DMS53 (cell line): ENCODE data around the gene GPR52.
"Not testable (repeated sequence)": the region's sequence is repeated elsewhere in the genome, so short reads cannot be mapped to it uniquely, and the experiment has no call there.

Source experiments
- DNase-seq: peaks from one replicate; lab custom pipeline; 2025; lab: John Stamatoyannopoulos, UW

The GPR52 gene

GRCh38 chr1:174447866-174448530, at the start of gene GPR52:
GPR52 (plus strand) TSS chr1:174447964; CDS start chr1:174448112, 148 bp downstream.
- no peak for DNase-seq

GRCh38 chr1:174398246-174398645, 49.5 kb upstream of the GPR52 start:
- no peak for DNase-seq

GRCh38 chr1:174399211-174399610, 48.6 kb upstream of the GPR52 start:
- DNase-seq: peak; percentile 17

GRCh38 chr1:174401075-174401474, 46.7 kb upstream of the GPR52 start:
- no peak for DNase-seq

GRCh38 chr1:174405219-174405618, 42.5 kb upstream of the GPR52 start:
- peak; percentile 57 for DNase-seq

GRCh38 chr1:174406421-174406820, 41.3 kb upstream of the GPR52 start:
- DNase-seq: no peak

- peak; percentile 22 for DNase-seq
These were observed 40.1 kb upstream of the GPR52 start for GRCh38 chr1:174407665-174408064.

GRCh38 chr1:174408146-174408545, 39.6 kb upstream of the GPR52 start:
- peak; percentile 7 for DNase-seq

- DNase-seq: not testable (repeated sequence)
These were observed 38.0 kb upstream of the GPR52 start for GRCh38 chr1:174409801-174410200.

GRCh38 chr1:174413632-174414031, 34.1 kb upstream of the GPR52 start:
- DNase-seq: peak; percentile 11

- DNase-seq: no peak
These were observed 33.6 kb upstream of the GPR52 start for GRCh38 chr1:174414203-174414602.

GRCh38 chr1:174415506-174415905, 32.3 kb upstream of the GPR52 start:
- DNase-seq: no peak

GRCh38 chr1:174417921-174418320, 29.8 kb upstream of the GPR52 start:
- no peak for DNase-seq

GRCh38 chr1:174425121-174425520, 22.6 kb upstream of the GPR52 start:
- DNase-seq: no peak

- no peak for DNase-seq
These were observed 21.6 kb upstream of the GPR52 start for GRCh38 chr1:174426153-174426552.

GRCh38 chr1:174428033-174428432, 19.7 kb upstream of the GPR52 start:
- DNase-seq: peak; percentile 8

- DNase-seq: no peak
These were observed 19.0 kb upstream of the GPR52 start for GRCh38 chr1:174428739-174429138.

- DNase-seq: no peak
These were observed 14.3 kb upstream of the GPR52 start for GRCh38 chr1:174433451-174433850.

- no peak for DNase-seq
These were observed 2.4 kb upstream of the GPR52 start for GRCh38 chr1:174445351-174445750.

GRCh38 chr1:174445817-174446216, 1.9 kb upstream of the GPR52 start:
- DNase-seq: no peak

- DNase-seq: no peak
These were observed 743 bp downstream of the GPR52 start for GRCh38 chr1:174448531-174448883.

GRCh38 chr1:174448974-174449373, 1.2 kb downstream of the GPR52 start:
- DNase-seq: no peak

- no peak for DNase-seq
These were observed 3.6 kb downstream of the GPR52 start for GRCh38 chr1:174451408-174451807.

GRCh38 chr1:174465855-174466254, 18.1 kb downstream of the GPR52 start:
- no peak for DNase-seq
